ENCODE measurements around the gene LIMCH1.

GRCh38 chr4:41748074-41748570, 210.2 kb downstream of the LIMCH1 start:
- no peak for TF ChIP-seq POLR2A (IDR thresholded peaks at IDR 0.05; ENCODE audit: low read depth, low read length)
- TF ChIP-seq TAF1 (IDR thresholded peaks at IDR 0.05; ENCODE audit: borderline replicate concordance, low read depth, low read length): no peak
- no peak for TF ChIP-seq POLR2AphosphoS5 (IDR thresholded peaks at IDR 0.05; ENCODE audit: low read depth, low read length)
